Left hindlimb (tissue), 1 donor: ENCODE measurements around the gene TTYH1.
"Not testable (repeated sequence)": the region's sequence is repeated elsewhere in the genome, so short reads cannot be mapped to it uniquely, and the experiment has no call there.

ENCODE experiments used
- DNase-seq: peaks from one replicate; pipeline ENCODE4 v3.0.0-alpha.2; 2018

Gene TTYH1

DNA sequence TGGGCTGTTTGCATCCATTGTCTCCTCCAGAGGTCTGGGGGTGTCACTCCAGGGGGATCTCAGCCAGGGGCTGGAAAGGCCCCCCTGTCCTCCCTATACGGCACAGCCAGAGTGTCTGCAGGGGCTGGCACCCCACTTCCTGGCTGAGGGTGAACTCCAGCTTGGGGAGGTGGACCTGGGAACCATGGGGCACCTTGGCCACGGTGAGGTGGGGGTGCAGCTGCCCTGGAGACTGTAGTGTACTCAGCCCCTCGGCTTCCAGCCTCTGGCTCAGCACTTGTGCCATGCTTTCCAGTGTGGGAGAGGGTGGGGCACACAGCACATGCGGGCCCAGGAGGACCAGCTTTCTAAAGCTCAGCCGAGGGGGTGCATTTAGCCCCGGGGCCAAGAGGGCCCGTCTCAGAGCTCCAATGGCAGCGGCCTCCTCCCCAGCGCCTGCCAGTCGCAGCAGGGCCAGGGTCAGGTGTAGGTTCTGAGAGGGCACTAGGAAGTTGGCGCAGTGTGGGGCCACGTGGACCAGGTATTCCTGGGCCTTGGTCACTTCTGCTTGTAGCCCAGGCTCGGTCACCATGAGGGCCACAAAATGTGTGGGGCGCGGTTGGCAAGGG lies 46.9 kb downstream of the TTYH1 start:
- DNase-seq, result no peak

DNA sequence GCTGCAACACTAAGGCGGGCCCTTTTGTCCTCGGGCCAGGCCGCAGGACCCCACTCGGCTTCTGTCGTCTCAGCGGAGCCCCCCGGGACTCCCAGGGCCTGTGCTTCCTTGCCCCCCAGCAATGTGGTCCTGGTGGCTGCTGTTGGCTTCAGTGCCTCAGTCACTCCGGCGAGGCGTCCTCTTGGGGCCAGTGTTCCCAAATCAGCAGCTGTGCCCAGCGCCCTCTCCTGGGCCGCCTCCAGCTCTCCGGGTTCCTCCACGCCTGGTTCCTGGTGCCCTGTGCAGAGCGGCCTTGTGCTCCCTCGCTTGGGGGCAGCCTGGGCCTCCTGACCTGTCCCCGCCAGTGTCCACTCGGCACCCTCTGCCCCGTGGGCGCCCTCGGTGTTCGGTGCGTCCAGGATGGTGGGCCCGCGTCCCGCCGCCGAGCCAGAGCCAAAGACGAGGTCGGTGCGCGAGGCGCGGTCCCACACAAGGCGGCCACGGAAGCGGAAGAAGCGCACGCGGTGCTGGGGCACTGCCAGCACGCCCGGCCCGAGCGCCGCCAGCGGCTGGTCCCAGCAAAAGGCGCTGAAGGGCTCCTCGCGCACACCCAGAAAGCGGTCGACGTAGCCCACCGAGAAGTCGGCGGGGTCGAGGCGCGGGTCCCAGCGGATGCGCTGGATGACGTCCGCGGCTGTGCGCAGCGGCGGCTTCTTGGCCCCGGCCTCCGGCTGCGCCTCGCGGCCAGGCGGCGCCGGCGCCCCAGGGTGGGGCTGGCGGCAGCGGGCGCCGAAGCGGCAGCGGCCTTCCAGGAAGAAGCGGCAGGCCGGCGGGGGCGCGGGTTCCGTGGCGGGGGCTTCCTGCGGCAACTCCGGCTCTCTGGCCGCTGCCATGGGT lies 47.6 kb downstream of the TTYH1 start:
- peak; percentile 85 for DNase-seq

DNA sequence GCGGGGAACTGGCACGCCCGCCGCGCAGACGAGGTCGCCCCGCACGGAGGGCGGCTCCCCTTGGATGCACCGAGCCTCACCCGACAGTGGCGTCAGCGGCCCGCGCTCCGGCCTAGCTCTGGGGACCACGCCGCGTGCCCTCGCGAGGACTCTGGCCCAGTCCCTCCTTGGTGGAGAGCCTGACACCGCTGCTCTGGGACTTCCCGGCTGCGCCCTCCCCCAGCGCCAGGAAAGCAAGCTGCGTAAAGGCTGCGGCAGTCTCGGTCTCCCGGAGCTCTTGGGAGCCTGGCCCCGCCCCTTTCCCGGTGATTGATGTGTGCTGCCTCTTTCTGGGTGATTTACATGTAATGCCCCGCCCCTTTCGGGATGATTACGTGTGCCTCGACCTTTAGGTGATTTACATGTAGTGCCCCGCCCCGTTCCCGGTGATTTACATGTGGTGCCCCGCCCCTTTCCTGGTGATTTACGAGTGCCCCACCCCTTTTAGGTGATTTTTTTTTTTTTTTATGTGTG lies 48.3 kb downstream of the TTYH1 start, which contains the start of gene LENG9:
TSS of gene LENG9 (minus strand) at position 248 of the 513 bp plus-strand sequence. CDS start 252 bp downstream, outside the sequence.
- DNase-seq, result peak; percentile 98

DNA sequence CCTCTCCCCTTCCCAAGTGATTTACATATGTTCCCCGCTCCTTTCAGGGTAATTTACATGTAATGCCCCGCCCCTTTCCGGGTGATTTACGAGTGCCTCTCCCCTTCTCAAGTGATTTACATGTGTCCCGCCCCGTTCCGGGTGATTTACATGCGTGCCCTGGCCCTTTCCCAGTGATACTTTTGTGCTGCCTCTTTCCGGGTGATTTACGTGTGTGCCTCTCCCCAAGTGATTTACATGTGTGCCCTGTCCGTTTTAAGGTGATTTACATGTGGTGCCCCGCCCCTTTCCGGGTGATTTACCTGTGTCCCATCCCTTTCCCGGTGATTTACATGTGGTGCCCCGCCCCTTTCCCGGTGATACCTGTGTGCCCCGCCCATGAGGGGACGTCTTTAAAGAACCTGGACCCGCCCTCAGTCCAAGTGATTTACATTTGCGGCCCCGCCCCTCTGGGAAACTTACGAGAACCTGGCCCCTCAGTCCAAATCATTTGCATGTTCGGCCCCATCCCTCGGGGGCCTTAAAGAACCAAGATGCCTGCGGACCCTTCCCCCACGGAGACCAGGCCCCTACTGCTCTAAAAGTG lies 48.9 kb downstream of the TTYH1 start:
- peak; percentile 84 for DNase-seq

DNA sequence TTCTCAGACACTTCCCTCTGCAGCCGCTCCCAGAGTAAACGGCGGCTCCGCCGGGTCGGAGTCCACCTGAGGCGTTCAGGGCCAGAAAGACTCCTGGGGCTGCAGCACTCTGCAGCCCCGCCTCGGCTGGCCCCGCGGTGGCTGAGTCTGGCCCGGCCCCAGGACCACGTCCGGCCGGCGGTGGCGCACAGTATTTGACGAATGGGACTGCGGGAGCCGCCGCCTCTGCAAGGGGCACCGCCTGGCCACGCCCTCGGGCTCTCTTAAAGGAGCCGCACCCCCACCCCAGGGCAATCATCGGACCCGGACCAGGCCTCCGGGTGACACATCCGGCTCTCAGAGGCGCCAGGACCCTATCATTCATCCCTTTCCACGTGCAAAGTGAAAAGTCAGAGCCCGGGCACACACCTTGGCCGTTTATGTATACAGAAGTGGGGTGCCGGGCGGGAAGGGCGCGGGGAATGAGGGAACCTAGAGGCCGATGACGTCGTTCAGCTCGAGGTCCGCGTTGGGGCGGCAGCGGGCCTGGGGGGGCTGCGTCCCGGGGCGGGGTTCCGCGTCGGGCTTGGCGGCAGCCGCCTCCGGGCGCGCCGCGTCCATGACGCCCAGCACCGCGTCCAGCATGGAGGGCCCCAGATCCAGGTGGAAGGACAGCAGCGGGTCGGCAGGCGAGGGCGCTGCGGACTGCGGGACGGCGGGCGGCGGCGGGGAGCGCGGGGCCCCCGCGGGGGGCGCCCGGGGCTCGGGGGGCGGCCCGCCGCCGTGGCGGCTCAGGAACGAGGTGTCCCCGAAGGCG lies 49.6 kb downstream of the TTYH1 start:
- DNase-seq, result peak; percentile 94

DNA sequence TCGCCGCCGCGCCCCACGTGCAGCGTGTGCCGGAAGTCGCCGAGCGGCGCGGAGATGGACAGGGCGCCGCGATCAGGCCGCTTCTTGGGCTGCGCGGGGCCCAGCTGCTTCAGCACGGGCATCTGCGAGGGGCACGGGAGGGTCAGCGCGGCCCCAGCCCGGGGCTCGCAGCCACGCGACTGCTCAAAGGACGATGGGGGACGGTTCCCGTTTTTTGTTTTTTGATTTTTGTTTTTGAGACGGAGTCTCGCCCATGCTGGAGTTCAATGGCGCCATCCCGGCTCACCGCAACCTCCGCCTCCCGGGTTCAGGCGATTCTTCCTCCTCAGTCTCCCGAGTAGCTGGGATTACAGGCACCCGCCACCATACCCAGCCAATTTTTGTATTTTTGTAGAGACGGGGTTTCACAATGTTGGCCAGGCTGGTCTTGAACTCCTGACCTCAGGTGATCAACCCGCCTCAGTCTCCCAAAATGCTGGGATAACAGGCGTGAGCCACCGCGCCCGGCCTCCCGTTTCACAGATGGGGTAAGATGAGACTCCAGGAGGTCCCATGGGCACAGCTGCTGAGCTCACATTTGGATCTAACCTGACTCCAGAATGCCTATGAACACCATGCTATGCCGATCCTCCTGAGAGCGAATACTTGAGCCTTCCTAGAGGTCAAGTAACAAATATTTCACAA lies 50.3 kb downstream of the TTYH1 start:
- no peak for DNase-seq

DNA sequence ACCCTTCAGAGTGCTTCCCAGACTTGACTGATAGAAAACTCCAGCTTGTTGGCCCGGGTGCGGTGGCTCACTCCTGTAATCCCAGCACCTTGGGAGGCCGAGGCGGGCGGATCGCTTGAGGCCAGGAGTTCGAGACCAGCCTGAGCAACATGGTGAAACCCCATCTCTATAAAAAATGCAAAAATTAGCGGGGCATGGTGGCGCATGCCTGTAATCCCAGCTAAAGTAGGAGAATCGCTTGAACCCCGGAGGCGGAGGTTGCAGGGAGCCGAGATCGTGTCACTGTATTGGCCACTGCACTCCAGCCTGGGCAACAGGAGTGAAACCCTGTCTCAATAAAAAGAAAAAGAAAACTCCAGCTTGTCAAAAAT lies 50.8 kb downstream of the TTYH1 start:
- not testable (repeated sequence) for DNase-seq

DNA sequence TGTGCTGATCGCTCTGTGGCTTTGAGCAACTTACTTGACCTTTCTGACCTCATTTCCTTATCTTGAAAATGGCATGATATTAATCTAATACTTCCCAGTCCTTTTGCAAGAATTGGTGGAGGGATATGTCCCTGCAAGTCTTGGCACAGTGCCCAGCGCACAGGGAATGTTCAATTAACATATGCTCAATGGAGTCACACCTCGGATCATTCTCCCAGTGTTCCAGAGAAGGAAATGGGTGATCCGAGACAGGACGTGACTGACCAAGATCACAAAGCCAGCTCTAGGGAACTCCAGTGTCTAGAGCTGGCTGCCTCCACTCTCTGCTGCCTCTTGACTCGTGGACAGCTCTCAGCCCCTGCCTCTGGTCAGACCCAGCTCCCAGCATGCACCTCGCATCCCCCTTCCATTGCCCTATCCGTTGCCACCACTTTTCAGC lies 54.3 kb downstream of the TTYH1 start:
- DNase-seq, result peak; percentile 47

DNA sequence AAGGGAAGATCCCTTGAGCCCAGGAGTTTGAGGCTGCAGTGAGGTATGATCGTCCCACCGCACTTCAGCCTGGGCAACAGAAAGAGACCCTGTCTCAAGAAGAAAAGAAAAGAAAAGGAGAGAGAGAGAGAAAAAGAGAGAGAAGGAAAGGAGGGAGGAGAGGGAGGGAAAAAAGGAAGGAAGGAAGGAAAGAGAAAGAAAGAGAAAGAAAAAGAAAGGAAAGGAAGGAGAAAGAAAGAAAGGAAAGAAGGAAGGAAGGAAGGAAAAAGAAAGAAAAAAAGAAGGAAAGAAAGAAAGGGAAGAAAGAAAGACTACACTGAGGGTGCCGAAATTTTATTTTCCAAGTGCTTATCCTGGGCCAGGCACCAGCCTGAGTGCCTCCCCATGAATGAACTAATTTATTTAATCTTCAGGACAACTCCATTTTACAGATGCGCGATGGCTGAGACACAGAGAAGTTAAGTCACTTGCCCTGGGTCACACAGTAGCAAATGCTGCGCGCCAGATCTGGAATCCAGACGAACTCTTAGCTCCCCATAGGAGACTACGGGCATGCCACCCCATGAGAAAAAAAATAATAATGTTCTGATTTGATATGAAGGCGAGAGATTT lies 55.1 kb downstream of the TTYH1 start:
- DNase-seq, result no peak

DNA sequence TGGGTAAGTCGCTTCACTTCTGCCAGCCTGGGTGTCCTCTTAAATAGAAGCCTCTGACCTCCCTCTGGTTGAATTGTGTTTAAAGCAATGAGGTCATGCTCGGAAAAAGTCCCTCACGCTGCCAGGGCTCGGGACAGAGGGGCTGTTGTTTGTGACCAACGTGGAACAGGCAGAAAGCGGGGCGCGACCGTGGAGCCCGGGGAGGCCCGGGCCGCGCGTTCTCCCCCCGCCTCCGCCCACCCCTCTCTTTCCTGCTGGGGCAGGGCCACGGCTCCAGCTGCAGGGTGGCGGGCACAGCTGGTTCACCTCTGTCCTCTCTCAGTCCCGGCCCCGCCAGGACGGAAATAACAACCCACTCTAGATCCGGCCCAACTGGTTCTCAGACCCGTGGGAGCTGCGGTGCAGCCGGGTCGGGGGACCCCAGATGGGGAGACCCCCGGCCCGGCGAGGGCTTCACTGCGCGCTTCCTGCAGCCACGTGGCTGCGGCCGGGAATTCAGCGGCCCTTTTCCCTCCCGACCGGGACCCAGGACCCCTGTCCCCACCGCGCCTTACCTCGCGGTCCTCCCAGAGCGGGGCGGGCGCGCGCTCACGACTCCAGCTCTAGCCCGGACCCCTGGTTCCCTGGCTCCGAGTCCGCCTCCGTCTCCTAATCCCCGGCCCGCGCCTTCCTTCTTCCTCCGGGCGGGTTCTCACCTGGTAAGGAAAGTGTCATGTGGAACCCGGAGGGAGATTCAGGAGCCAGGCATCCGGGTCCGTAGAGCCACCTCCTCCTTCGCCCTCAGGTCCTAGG lies 55.9 kb downstream of the TTYH1 start:
- peak; percentile 75 for DNase-seq

DNA sequence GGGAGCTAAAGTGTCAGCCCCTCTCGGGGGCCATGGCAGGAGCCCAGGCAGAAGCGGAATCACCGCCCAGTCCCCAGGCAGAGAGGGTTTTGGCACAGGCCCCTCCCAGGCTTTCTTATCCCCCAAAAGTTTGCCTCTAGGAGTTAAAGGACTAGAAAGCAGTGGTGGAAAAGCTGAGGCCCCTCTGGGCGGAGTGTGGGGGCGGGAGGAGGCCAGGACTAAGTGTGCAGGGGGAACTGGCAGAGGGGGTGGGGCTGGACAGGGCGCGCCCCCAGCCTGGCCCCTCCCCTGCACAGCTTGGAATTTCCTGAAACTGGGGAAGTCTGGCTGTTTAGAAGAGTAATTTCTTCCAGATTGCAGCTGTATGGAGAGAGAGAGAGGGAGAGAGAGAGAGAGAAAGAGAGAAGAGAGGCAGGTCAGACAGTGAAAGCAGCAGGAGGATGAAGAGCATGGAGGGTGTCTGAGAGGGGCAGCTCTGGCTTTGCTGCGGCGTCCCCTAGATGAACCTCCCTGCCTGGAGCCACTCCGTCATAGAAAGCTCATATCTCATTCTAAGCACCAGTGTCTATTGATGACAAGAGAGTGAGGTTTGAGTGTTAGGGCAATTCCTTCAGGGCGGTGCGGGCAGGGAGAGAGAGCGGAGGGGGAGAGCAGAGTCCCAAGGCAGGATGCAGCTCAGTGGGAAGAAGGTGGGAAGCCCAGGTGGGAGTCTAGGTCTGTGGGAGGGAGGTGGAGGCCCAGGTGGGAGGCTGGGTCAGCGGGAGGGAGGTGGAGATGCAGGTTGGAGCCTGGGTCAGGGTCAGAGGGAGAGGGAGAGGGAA lies 58.0 kb downstream of the TTYH1 start, which contains the start of gene CDC42EP5:
TSS of gene CDC42EP5 (minus strand) at position 226 of the 821 bp plus-strand sequence. CDS start 7,749 bp downstream, outside the sequence.
- DNase-seq, result peak; percentile 97

DNA sequence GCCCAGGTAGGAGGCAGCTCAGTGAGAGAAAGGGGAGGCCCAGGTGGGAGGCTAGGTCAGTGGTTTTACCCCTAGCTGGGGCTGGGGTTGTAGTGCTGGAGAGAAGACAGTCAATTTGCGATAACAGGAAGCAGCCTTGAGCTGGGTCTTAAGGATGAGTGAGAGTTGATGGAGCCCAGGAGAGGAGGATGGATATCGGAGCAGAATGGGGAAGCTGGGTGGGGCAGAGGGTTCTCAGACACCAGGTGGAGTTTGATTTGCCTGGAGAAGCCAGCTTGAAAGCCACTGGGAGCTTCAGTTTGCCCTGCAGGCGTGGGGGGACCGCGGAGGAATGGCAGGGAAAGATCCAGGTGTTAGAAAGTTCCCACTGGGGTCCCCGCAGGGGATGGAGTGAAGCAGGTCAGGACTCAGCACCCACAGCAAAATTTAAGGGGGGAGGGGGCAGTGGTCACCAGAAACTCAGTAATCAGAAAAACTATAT lies 58.7 kb downstream of the TTYH1 start:
- no peak for DNase-seq

DNA sequence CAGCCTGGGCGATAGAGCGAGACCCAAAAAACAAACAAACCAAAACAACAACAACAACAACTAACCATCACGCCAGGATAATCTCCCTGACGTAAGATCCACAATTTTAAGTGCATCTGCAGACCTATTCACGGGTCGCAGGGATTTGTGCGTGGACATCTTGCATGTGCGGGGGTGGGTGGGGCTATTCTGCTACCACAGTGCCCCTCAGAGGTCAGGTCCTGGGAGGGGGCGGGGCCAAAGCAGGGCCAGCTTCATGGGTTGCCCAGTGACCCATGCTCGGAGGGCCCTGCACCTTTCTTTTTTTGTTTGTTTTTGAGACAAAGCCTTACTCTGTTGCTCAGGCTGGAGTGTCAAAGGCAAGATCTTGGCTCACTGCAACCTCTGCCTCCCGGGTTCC lies 60.4 kb downstream of the TTYH1 start:
- DNase-seq, result no peak

DNA sequence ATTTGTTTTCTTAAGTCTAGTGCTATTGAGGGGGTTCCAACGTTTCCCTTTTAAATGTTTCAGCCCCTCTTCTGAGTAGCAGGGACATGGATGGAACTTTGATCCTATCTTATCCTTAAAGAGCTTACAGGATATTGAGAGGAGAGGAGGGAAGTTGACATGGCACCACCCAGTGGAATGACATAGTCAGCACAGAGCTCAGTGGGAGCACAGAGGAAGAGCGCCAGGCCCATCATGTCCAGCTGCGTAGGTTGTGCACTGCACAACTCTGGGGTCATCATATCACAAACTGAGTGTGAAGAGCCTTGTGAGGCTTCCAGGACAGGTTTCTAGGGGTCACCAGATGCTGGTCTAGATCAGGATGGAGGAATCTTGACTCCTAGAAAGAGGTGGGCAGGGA lies 62.4 kb downstream of the TTYH1 start:
- no peak for DNase-seq

DNA sequence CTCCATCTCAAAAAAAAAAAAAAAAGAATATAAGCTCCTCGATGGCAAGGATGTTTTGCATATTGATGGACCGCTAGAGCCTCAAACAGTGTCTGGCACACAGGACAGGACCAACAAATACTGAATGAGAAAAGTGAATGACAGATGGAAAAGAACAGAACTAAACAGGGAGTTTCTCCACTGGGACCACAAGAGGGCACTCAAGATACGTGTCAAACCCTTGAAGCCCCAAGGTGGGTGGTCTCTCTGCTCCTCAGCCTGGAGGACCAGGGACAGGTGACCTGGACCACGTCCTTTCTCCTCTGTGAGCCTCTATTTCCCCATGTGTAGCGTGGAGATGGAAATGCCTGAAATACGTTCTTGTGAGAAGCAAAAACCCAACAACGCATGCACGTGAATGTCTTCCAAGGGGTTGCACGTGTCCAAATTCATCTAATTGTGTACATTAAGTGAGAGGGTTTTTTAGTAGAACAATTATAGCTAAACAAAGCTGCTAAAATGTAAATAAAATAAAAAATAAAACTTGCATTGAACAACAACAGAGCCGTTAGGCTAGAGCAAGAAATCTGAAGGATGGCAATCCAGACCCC lies 63.5 kb downstream of the TTYH1 start:
- DNase-seq, result no peak

DNA sequence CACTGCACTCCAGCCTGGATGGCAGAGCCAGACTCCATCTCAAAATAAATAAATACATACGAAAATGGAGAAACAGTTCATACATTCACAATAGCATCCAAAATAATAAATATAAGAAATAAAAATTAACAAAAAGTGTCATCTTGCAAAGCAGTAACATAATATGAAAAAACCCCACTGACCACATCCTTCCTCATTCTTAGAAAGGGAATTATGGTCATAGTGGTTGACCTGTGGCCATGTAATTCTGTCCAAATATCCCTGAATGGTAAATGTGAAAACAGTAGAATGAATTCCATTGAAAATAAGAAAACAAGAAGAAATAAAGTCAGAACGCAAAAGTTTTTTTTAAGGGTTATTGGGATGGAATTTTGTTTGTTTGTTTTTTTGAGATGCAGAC lies 64.8 kb downstream of the TTYH1 start:
- DNase-seq, result no peak

DNA sequence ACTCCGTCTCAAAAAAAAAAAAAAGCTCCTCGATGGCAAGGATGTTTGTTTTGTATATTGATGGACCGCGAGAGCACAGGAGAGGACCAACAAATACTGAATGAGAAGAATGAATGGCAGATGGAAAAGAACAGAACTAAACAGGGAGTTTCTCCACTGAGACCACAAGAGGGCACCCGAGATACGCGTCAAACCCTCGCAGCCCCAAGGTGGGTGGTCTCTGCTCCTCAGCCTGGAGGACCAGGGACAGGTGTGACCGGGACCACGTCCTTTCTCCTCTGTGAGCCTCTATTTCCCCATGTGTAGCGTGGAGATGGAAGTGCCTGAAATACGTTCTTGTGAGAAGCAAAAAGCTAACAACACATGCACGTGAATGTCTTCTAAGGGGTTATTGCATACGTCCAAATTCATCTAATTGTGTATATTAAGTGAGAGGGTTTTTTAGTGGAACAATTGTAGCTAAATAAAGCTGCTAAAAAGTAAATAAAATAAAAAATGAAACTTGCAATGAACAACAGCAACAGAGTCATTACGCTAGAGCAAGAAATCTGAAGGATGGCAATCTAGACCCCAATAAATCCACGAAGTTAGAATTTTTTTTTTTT lies 66.2 kb downstream of the TTYH1 start:
- peak; percentile 74 for DNase-seq

DNA sequence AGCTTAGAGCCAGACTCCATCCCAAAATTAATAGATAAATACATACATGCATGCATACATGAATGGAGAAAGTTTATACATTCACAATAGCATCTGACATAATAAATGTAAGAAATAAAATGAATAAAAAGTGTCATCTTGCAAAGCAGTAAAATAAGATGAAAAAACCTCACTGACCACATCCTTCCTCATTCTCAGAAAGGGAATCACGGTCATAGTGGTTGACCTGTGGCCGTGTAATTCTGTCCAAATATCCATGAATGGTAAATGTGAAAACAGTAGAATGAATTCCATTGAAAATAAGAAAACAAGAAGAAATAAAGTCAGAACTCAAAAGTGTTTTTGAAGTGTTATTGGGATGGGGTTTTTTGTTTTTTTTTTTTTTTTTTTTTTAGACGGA lies 67.6 kb downstream of the TTYH1 start:
- no peak for DNase-seq

DNA sequence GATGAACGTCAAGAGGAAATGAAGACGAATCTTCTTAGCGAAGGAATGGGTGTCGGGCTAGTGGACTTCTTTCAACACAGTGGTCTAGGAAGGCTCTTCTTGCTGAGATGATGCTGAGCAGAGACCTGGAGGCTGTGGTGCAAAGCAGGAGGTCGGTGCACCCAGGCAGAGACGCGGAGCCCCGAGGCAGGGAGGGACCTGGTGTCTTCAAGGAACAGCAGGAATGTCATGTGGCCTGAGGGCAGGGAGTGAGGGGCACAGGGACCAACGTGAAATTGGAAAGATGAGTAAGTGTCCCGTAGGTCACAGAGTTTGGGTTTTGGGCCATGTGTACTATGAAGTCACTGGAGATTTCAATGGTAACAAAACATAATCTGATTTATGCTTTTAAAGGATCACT lies 69.2 kb downstream of the TTYH1 start:
- DNase-seq, result no peak
